ENCODE results near the gene PPP4R2.

Gene PPP4R2

DNA sequence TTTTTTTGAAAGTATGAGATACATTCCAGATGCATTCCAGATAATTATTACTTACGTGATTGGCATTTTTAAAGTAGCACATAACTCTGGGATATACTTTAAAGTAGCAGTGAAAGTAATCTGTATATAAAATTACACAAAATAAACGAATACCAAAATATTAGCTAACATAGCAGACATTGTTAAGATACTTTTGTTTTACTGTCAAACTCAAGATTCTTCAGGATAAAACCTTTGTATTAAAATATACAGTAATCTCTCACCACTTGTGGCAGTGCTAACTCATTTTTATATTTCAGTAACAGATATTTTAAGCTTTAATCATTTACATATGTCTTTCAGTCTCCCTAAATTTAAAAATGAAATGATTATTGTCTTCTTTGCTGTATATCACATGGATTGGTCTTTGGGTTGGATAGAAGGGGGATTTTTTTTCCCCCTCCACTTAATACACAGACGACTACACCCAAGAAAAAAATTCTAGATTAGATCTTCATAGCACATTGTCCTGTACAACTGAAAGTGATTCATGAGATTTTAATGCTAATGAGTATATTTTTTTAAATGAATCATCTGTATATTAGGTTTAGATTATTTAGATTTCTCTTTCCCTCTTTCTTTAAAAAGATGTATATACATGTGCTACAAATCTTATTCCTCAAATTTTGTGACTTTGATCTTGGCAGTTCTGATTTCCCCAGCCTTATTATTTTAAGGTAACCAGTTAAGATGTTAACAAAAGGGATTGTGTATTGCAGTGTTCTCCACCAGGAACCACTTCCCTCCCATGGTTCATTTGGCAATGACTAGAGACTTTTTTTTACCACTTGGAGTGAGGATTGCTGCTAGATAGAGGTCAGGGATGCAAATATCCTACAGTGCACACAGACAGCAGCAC, 40.3 kb downstream of the PPP4R2 start:
- Histone ChIP-seq H3K4me2 (no peak overlapping the region), H3K9me3 (no peaks in the 10 kb centered on the region), H3K36me3 (peaks cover 21% of the 10 kb centered on the region), H4K20me1 (peaks cover 100% of the 10 kb centered on the region; the same call in 1 of the 2 replicates), H3K27ac (no peak overlapping the region), H3K4me1 (no peaks in the 10 kb centered on the region), H3K4me3 (no peak overlapping the region), H3K27me3 (no peaks in the 10 kb centered on the region), H3K9ac (no peak overlapping the region)
- no peak for TF ChIP-seq Cebpa-rat (IDR thresholded peaks at IDR 0.05)

DNA sequence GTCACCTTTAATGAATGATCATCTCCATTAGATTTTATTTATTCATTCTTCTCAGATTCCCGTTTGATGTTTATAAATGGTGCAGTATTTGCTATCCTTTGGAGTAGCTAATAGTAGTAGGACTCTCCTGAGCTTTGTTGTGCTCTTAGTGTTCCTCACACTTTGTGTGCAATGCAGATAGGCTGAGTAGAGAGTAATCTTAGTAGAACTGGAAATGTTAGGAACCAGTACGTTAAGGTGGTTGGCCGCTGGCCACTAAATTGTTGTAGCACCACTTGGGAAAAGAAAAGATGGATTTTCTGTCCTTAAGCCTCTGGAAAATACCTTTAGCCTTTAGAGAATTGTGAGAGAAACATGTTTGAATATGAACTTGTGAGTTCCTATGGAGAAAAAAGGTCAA, 44.9 kb downstream of the PPP4R2 start:
- Histone ChIP-seq H3K4me2 (no peak overlapping the region), H3K4me3 (no peak overlapping the region), H3K9ac (no peak overlapping the region), H3K27me3 (no peaks in the 10 kb centered on the region), H3K4me1 (no peaks in the 10 kb centered on the region), H3K9me3 (no peaks in the 10 kb centered on the region), H4K20me1 (peaks cover 100% of the 10 kb centered on the region; the same call in 1 of the 2 replicates), H3K36me3 (peaks cover 8% of the 10 kb centered on the region), H3K27ac (no peak overlapping the region)
- no peak for TF ChIP-seq Cebpa-rat (IDR thresholded peaks at IDR 0.05)

DNA sequence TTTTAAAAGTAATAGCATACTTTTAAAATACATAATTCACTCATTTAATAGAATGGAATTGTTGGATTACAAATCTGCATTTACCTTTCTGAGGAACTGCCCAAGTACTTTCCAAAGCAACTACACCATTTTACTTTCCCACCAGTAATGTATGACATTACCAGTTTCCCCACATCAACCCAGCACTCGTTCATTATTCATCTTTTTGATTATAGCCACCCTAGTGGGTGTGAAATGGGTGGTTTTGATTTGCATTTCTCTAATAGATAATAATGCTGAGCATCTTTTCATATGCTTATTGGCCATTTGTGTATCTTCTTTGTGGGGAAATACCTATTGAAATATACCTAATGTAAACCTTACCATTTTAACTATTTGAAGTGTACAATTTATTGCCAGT, 46.8 kb downstream of the PPP4R2 start:
- Histone ChIP-seq H3K27ac (no peak overlapping the region), H3K27me3 (no peaks in the 10 kb centered on the region), H3K4me1 (no peaks in the 10 kb centered on the region), H4K20me1 (peaks cover 100% of the 10 kb centered on the region; the same call in 1 of the 2 replicates), H3K9me3 (no peaks in the 10 kb centered on the region), H3K4me3 (no peak overlapping the region), H3K36me3 (peaks cover 17% of the 10 kb centered on the region), H3K4me2 (no peak overlapping the region), H3K9ac (no peak overlapping the region)
- TF ChIP-seq Cebpa-rat (IDR thresholded peaks at IDR 0.05), result no peak

DNA sequence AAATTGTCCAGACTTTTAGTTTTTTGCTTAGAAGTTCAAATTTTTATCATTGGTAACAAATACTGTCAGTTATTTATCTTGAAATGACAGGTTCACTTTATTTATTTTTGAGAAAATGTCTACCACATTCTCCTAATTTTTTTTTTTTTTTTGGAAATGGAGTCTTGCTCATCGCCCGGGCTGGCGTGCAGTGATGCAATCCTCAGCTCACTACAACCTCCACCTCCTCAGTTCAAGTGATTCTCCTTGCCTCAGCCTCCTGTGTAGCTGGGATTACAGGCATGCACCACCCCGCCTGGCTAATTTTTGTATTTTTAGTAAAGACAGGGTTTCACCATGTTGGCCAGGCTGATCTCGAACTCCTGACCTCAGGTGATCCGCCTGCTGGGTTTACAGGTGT, 48.8 kb downstream of the PPP4R2 start:
- no peak overlapping the region for H3K4me2 ChIP-seq
- no peaks in the 10 kb centered on the region for H3K9me3 ChIP-seq
- H3K4me3 ChIP-seq, result no peak overlapping the region
- no peaks in the 10 kb centered on the region for H3K27me3 ChIP-seq
- H3K4me1 ChIP-seq, result no peaks in the 10 kb centered on the region
- H3K36me3 ChIP-seq, result peaks cover 31% of the 10 kb centered on the region
- H4K20me1 ChIP-seq, result peaks cover 100% of the 10 kb centered on the region; the same call in 1 of the 2 replicates
- no peak overlapping the region for H3K9ac ChIP-seq
- no peak for TF ChIP-seq Cebpa-rat (IDR thresholded peaks at IDR 0.05)
- H3K27ac ChIP-seq, result no peak overlapping the region

DNA sequence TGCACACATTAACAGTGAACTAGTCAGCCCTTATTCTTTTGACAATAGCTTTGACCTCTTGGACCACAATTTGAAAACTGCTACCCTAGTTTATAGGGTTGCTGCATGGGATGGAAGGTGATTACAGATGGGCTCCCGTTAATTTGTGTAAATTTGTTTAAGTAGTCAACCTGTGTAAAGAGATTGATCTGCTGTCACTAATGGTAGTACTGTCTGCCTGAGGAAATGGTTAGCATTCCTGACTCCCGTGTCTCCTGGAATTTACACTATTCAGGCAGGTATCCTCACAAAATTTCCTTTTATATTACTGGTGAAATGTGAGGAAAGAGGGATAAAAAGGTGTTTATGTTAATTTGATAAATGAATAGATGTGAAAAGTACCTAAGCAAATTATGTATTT, 49.6 kb downstream of the PPP4R2 start:
- no peak overlapping the region for H3K27ac ChIP-seq

DNA sequence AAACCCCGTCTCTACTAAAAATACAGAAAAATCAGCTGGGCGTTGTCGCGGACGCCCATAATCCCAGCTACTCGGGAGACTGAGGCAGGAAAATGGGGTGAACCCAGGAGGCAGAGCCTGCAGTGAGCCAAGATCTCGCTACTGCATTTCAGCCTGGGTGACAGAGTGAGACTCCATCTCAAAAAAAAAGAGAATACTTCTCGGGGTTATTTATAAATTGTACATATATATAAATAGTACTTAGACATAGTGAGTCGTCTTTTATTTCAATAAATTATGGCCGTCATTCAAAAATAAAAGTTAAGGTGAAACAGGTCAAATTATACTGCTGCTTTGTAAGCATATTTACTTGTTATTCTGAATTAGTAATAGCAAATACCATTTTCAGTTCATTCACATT, 52.7 kb downstream of the PPP4R2 start:
- H4K20me1 ChIP-seq, result peaks cover 87% of the 10 kb centered on the region; the same call in 1 of the 2 replicates
- TF ChIP-seq Cebpa-rat (IDR thresholded peaks at IDR 0.05), result no peak

More for the DNA sequence above, 49.6 kb downstream of the PPP4R2 start:
- no peaks in the 10 kb centered on the region for H3K4me1 ChIP-seq
- TF ChIP-seq Cebpa-rat (IDR thresholded peaks at IDR 0.05), result no peak
- H3K36me3 ChIP-seq, result peaks cover 35% of the 10 kb centered on the region
- no peak overlapping the region for H3K9ac ChIP-seq
- no peak overlapping the region for H3K4me2 ChIP-seq
- H3K27me3 ChIP-seq, result no peaks in the 10 kb centered on the region
- peaks cover 100% of the 10 kb centered on the region; the same call in 1 of the 2 replicates for H4K20me1 ChIP-seq
- H3K4me3 ChIP-seq, result no peak overlapping the region
- no peaks in the 10 kb centered on the region for H3K9me3 ChIP-seq

DNA sequence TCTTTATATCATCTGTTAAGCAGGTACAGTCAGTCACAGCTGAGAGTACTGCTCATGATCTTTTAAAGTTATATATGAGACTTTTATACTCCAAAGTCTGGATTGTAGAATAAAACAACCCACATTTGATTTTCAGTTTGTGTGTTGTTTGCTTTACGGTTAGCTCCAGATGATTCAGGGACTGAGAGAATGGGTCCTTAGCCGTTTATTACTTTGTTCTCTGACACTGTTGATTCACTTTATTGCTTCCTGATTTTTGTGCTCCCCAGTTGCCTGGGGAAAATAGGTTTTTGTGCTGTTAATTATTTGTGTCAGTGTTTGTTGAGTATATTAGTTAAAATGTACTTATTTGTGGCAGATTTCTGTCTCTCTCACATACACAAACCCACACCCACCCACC, 56.2 kb downstream of the PPP4R2 start:
- Histone ChIP-seq H3K4me1 (0 out of 2 replicates have a peak, but pooled peaks cover 8% of the 10 kb centered on the region), H3K9me3 (no peaks in the 10 kb centered on the region), H3K36me3 (peaks cover 33% of the 10 kb centered on the region), H3K27me3 (no peaks in the 10 kb centered on the region), H3K4me3 (no peak overlapping the region), H3K27ac (no peak overlapping the region), H4K20me1 (peaks cover 52% of the 10 kb centered on the region; the same call in 1 of the 2 replicates), H3K9ac (no peak overlapping the region), H3K4me2 (no peak overlapping the region)
- TF ChIP-seq Cebpa-rat (IDR thresholded peaks at IDR 0.05), result no peak

More for the DNA sequence above, 52.7 kb downstream of the PPP4R2 start:
- Histone ChIP-seq H3K4me3 (no peak overlapping the region), H3K9me3 (no peaks in the 10 kb centered on the region), H3K27me3 (no peaks in the 10 kb centered on the region), H3K4me2 (no peak overlapping the region), H3K27ac (no peak overlapping the region), H3K36me3 (peaks cover 36% of the 10 kb centered on the region), H3K9ac (no peak overlapping the region), H3K4me1 (no peaks in the 10 kb centered on the region)

DNA sequence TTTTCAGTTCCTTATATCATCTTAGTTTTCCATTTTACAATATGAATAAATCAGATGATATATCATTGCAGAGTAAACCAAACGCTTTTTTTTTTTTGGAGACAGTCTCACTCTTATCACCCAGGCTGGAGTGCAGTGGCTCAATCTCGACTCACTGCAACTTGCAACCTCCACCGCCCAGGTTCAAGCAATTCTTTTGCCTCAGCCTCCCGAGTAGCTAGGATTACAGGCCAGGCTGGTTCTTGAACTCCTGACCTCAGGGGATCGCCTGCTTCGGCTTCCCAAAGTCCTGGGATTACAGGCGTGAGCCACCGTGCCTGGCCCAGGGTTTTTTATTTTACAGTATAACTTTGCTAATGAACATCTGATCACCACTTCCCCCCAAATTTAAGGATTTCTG, 59.0 kb downstream of the PPP4R2 start:
- H3K4me2 ChIP-seq, result no peak overlapping the region
- no peak for TF ChIP-seq Cebpa-rat (IDR thresholded peaks at IDR 0.05)
- no peaks in the 10 kb centered on the region for H3K27me3 ChIP-seq
- no peak overlapping the region for H3K27ac ChIP-seq
- peaks cover 29% of the 10 kb centered on the region for H3K36me3 ChIP-seq
- no peaks in the 10 kb centered on the region for H3K9me3 ChIP-seq
- no peak overlapping the region for H3K4me3 ChIP-seq
- H3K9ac ChIP-seq, result no peak overlapping the region
- peaks cover 43% of the 10 kb centered on the region for H4K20me1 ChIP-seq
- H3K4me1 ChIP-seq, result 0 out of 2 replicates have a peak, but pooled peaks cover 8% of the 10 kb centered on the region

DNA sequence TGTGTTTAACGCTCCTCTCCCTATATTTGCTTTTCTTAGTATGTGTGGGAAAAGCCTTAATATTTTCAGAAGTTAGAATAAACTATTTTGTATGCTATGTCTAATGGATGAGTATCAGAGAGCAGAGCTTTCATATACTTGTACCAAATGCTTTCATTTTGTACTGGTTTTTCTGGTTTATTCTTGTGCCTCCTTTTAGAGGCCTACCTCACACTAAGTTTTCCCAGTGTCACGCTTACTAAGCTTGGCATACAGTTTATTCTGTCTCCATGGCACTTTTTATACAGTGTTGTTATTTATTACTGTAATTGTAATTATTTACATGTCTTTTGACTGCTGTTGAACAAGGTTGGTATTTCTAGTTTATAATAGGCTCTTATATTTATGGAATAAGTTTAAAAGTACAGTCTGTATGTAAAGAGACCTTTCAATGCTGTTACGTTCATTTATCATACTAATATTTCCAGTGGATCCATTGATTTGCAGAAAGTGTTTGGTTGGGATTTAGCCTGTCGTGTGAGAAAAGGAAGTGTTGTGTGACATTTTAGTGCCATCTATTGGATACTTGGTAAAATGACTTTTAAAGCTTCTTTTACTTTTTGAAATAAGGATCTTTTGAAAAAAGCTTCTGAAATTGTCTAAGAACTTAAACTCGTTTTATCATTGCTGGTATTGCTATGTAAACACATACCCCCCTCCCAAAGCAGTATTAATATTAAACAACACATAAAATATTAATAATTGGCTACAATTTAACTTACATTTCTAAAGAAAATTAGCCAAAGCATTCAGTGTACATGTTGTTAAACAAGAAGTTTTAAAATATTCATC, 59.6 kb downstream of the PPP4R2 start:
- Histone ChIP-seq H3K27ac (no peak overlapping the region), H3K9ac (0 out of 2 replicates have a peak overlapping the region, but pooled peaks have one; percentile 19), H3K36me3 (peaks cover 27% of the 10 kb centered on the region), H3K9me3 (no peaks in the 10 kb centered on the region), H4K20me1 (peaks cover 41% of the 10 kb centered on the region), H3K4me3 (no peak overlapping the region), H3K27me3 (no peaks in the 10 kb centered on the region), H3K4me2 (no peak overlapping the region), H3K4me1 (0 out of 2 replicates have a peak, but pooled peaks cover 8% of the 10 kb centered on the region)
- no peak for TF ChIP-seq Cebpa-rat (IDR thresholded peaks at IDR 0.05)

DNA sequence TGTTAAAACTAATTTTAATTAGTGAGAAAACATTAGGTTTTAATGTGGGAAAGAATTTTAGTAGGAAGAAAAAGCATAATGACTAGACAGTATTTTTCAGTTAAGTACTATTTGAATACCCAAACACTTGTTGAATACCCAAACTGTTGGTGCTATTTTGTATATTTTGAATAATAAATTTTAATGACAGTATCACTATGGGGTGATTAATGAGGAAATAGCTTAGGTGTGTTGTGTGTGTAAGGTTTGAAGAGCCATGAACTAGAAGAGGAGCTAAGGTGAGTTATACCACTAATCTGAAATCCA, 60.2 kb downstream of the PPP4R2 start:
- Histone ChIP-seq H3K36me3 (peaks cover 28% of the 10 kb centered on the region), H3K9ac (no peak overlapping the region), H4K20me1 (peaks cover 41% of the 10 kb centered on the region), H3K4me1 (0 out of 2 replicates have a peak, but pooled peaks cover 8% of the 10 kb centered on the region), H3K4me3 (no peak overlapping the region), H3K27ac (no peak overlapping the region), H3K9me3 (no peaks in the 10 kb centered on the region), H3K27me3 (no peaks in the 10 kb centered on the region), H3K4me2 (no peak overlapping the region)
- TF ChIP-seq Cebpa-rat (IDR thresholded peaks at IDR 0.05), result no peak

Data from BLaER1 (cell line).